NCI-H82 treated with DMSO at 0.1 percent for 48 hours (cell line): ENCODE data around the gene CNN3.
A peak's percentile ranks its signal among the peaks of the same experiment; 100 is the strongest.
"Not testable (repeated sequence)": the region's sequence is repeated elsewhere in the genome, so short reads cannot be mapped to it uniquely, and the experiment has no call there.

Experiments
- DNase-seq: peaks from one replicate; lab custom pipeline; 2025; ENCODE audit not compliant: unreplicated experiment; lab: John Stamatoyannopoulos, UW

Gene CNN3

GRCh38 chr1:94949681-94950661, 23.1 kb upstream of the CNN3 start:
- DNase-seq: no peak

GRCh38 chr1:94947437-94947836, 20.5 kb upstream of the CNN3 start:
- no peak for DNase-seq

- peak; percentile 15 for DNase-seq
Measured at GRCh38 chr1:94946886-94947285, 20.0 kb upstream of the CNN3 start.

GRCh38 chr1:94942171-94943128, 15.5 kb upstream of the CNN3 start:
- DNase-seq: no peak

GRCh38 chr1:94941480-94941879, 14.6 kb upstream of the CNN3 start:
- not testable (repeated sequence) for DNase-seq

GRCh38 chr1:94940738-94941137, 13.8 kb upstream of the CNN3 start:
- DNase-seq: no peak

GRCh38 chr1:94937820-94938219, 10.9 kb upstream of the CNN3 start:
- DNase-seq: no peak

- no peak for DNase-seq
Measured at GRCh38 chr1:94936861-94937620, 10.1 kb upstream of the CNN3 start.

- no peak for DNase-seq
Measured at GRCh38 chr1:94935476-94935875, 8.6 kb upstream of the CNN3 start.

GRCh38 chr1:94935034-94935433, 8.1 kb upstream of the CNN3 start:
- no peak for DNase-seq

GRCh38 chr1:94934551-94934950, 7.6 kb upstream of the CNN3 start:
- no peak for DNase-seq

GRCh38 chr1:94931254-94931841, 4.4 kb upstream of the CNN3 start:
- no peak for DNase-seq

- DNase-seq: no peak
Measured at GRCh38 chr1:94929351-94930217, 2.7 kb upstream of the CNN3 start.

GRCh38 chr1:94928293-94928939, 1.5 kb upstream of the CNN3 start:
- DNase-seq: no peak

- DNase-seq: no peak
Measured at GRCh38 chr1:94927405-94928175, 680 bp upstream of the CNN3 start.

- peak; percentile 30 for DNase-seq
Measured at GRCh38 chr1:94926126-94926914, 590 bp downstream of the CNN3 start.

- DNase-seq: peak; percentile 65
Measured at GRCh38 chr1:94925561-94926125, 1.3 kb downstream of the CNN3 start.
